Sigmoid colon (tissue), 7 donors: Measurements from ENCODE around the gene RPA1. TPM values are rescaled to one million over a fixed set of nuclear protein-coding genes. Genes with fewer than 3 reads are reported as not detected.

ENCODE experiments used
- DNase-seq: peaks from one replicate; pipeline ENCODE4 v3.0.0-alpha.2; 2019
- H3K27ac ChIP-seq, 4 donors: fragments of 200-600 bp; sonication (generic); one replicate each; pipeline ENCODE4 v1.5.1; 2016 to 2019; ENCODE audit warnings: mild to moderate bottlenecking in 1 of 4
- H3K27me3 ChIP-seq, 3 donors: fragments of 200-600 bp; sonication (generic); one replicate each; pipeline ENCODE4 v1.5.1; 2019; ENCODE audit warnings: mild to moderate bottlenecking in 1 of 3
- H3K36me3 ChIP-seq, 4 donors: fragments of 200-600 bp; sonication (generic); one replicate each; pipeline ENCODE4 v1.5.1; 2016 to 2019
- H3K4me1 ChIP-seq, 4 donors: fragments of 200-600 bp; sonication (generic); one replicate each; pipeline ENCODE4 v1.5.1; 2017 to 2019
- H3K4me3 ChIP-seq, 4 donors: fragments of 200-600 bp; sonication (generic); one replicate each; pipeline ENCODE4 v1.5.1; 2017 to 2019; ENCODE audit warnings: mild to moderate bottlenecking in 2 of 4, moderate library complexity in 1 of 4
- H3K9me3 ChIP-seq, 4 donors: fragments of 200-600 bp in 3 of 4; sonication (generic) in 3 of 4; one replicate each; pipeline versions ENCODE4 v1.5.1 to v1.6.1; 2013 to 2019
- CTCF ChIP-seq, 4 experiments: fragments of 450-650 bp in 3 of 4; fragments of 200-600 bp in 1 of 4; IDR thresholded peaks; one replicate each; pipeline ENCODE4 v1.5.1; 2016 to 2019; ENCODE audit warnings: antibody characterized with exemption in 4 of 4, mild to moderate bottlenecking in 3 of 4, moderate library complexity in 2 of 4
- EP300 ChIP-seq, 4 donors: sonication (generic); formaldehyde crosslinking; IDR thresholded peaks; one replicate each; pipeline ENCODE4 v1.6.1; 2017; ENCODE audit warnings: antibody characterized with exemption in 4 of 4
- POLR2A ChIP-seq, 2 donors: fragments of 450-650 bp; IDR thresholded peaks; one replicate each; pipeline ENCODE4 v1.6.1; 2016; ENCODE audit warnings: antibody characterized with exemption in 2 of 2, mild to moderate bottlenecking in 2 of 2, moderate library complexity in 2 of 2
- POLR2AphosphoS5 ChIP-seq, 4 donors: sonication (generic); formaldehyde crosslinking; IDR thresholded peaks; one replicate each; pipeline ENCODE4 v1.6.1; 2017; ENCODE audit warnings: antibody characterized with exemption in 4 of 4
- WGBS, 2 donors: extraction: QIAGEN DNeasy Blood & Tissue Kit; methylation state at CpG; one replicate each; pipeline ENCODE4 v1.1.7; 2013; 5-methylcytosine and 5-hydroxymethylcytosine counted together
- intact Hi-C: fragments of 100-400 bp; cut with DNase I; formaldehyde crosslinking; loops from one replicate; pipeline ENCODE4 v1.15.1; 2023
- polyA plus RNA-seq, 3 donors: library from polyadenylated mRNA; stranded (reverse); fragments of 200-250 nt; gene quantifications; one replicate each; pipeline ENCODE4 v1.2.3, GENCODE V29; 2013
- total RNA-seq, 4 donors: library from RNA; depleted of rRNA; stranded (reverse); fragments of >200 nt; gene quantifications; one replicate each; pipeline ENCODE4 v1.1.0, GENCODE V29; 2016
- donor health status: healthy with polysubstance abuse.
- donor health status: Bipolar disorder and iron deficiency.
- donor health status: healthy.

RPA1 gene
- total and polyA plus RNA-seq, 7 donors = 16.2 to 46.8 (median 30.6) TPM

GRCh38 chr17:1899403-1900000 is 69.7 kb downstream of the RPA1 start:
- H3K4me3 ChIP-seq = no peak overlapping the region
- intact Hi-C loops = no loop called here
- peaks cover 0 to 3% (median 0%) of the 10 kb centered on the region in 3 donors for H3K27me3 ChIP-seq
- no peak for TF ChIP-seq CTCF (IDR thresholded peaks at IDR 0.05)
- no peak for TF ChIP-seq POLR2A (IDR thresholded peaks at IDR 0.05)
- no peak for TF ChIP-seq EP300 (IDR thresholded peaks at IDR 0.05)
- no peak for TF ChIP-seq POLR2AphosphoS5 (IDR thresholded peaks at IDR 0.05)
- whole genome bisulfite sequencing, 2 donors = 92 to 94% methylated on average over 8 of the region's 8 CpGs
- no peaks in the 10 kb centered on the region for H3K9me3 ChIP-seq
- no peaks in the 10 kb centered on the region for H3K4me1 ChIP-seq
- no peak overlapping the region for H3K27ac ChIP-seq
- H3K36me3 ChIP-seq = peaks cover 16 to 53% (median 28%) of the 10 kb centered on the region in 4 donors
- no peak for DNase-seq

- no peak for TF ChIP-seq EP300 (IDR thresholded peaks at IDR 0.05)
- TF ChIP-seq POLR2A (IDR thresholded peaks at IDR 0.05) = no peak
- no peak for TF ChIP-seq POLR2AphosphoS5 (IDR thresholded peaks at IDR 0.05)
- TF ChIP-seq CTCF (IDR thresholded peaks at IDR 0.05) = no peak
- no peak overlapping the region for H3K4me3 ChIP-seq
- no peaks in the 10 kb centered on the region for H3K9me3 ChIP-seq
- peaks cover 17 to 54% (median 42%) of the 10 kb centered on the region in 3 donors for H3K27me3 ChIP-seq
- H3K4me1 ChIP-seq = peaks cover 0 to 12% (median 10%) of the 10 kb centered on the region in 4 donors
- intact Hi-C loops = loop anchor here (5.0 kb wide), 1 partner anchor 138 kb away; the partner anchor contains the start of gene OVCA2
- no peak for DNase-seq
- WGBS, 2 donors = 14 to 59% methylated on average over 17 of the region's 17 CpGs
- H3K27ac ChIP-seq = no peak overlapping the region
- H3K36me3 ChIP-seq = peaks cover 0 to 2% (median 0%) of the 10 kb centered on the region in 4 donors
Observed at GRCh38 chr17:1904273-1905182, 74.7 kb downstream of the RPA1 start.

GRCh38 chr17:1905190-1905913 is 75.5 kb downstream of the RPA1 start:
- Histone ChIP-seq H3K36me3 (no peaks in the 10 kb centered on the region), H3K4me3 (no peak overlapping the region), H3K9me3 (no peaks in the 10 kb centered on the region), H3K27ac (no peak overlapping the region), H3K4me1 (peaks cover 0 to 12% (median 10%) of the 10 kb centered on the region in 4 donors), H3K27me3 (peaks cover 20 to 62% (median 46%) of the 10 kb centered on the region in 3 donors)
- no peak for DNase-seq
- TF ChIP-seq POLR2AphosphoS5 (IDR thresholded peaks at IDR 0.05) = no peak
- no peak for TF ChIP-seq CTCF (IDR thresholded peaks at IDR 0.05)
- TF ChIP-seq POLR2A (IDR thresholded peaks at IDR 0.05) = no peak
- TF ChIP-seq EP300 (IDR thresholded peaks at IDR 0.05) = no peak
- 6 to 27% methylated on average over 25 of the region's 25 CpGs for WGBS, 2 donors
- intact Hi-C loops = loop anchor here (5.0 kb wide), 1 partner anchor 137 kb away; the partner anchor contains the start of gene OVCA2

- Histone ChIP-seq H3K4me1 (peaks cover 0 to 12% (median 10%) of the 10 kb centered on the region in 4 donors), H3K27ac (no peak overlapping the region), H3K36me3 (no peaks in the 10 kb centered on the region), H3K9me3 (no peaks in the 10 kb centered on the region), H3K4me3 (no peak overlapping the region), H3K27me3 (peaks cover 20 to 73% (median 49%) of the 10 kb centered on the region in 3 donors)
- no peak for DNase-seq
- TF ChIP-seq EP300 (IDR thresholded peaks at IDR 0.05) (no peak), POLR2AphosphoS5 (IDR thresholded peaks at IDR 0.05) (no peak), CTCF (IDR thresholded peaks at IDR 0.05) (no peak), POLR2A (IDR thresholded peaks at IDR 0.05) (no peak)
- 48 to 69% methylated on average over 8 of the region's 8 CpGs for WGBS, 2 donors
- intact Hi-C loops = loop anchor here (5.0 kb wide), 1 partner anchor 136 kb away; the partner anchor contains the start of gene OVCA2
Observed at GRCh38 chr17:1906662-1907101, 76.9 kb downstream of the RPA1 start.
